Measurements from ENCODE around the gene CHST14.
A peak's percentile ranks its signal among the peaks of the same experiment; 100 is the strongest.

The CHST14 gene

DNA sequence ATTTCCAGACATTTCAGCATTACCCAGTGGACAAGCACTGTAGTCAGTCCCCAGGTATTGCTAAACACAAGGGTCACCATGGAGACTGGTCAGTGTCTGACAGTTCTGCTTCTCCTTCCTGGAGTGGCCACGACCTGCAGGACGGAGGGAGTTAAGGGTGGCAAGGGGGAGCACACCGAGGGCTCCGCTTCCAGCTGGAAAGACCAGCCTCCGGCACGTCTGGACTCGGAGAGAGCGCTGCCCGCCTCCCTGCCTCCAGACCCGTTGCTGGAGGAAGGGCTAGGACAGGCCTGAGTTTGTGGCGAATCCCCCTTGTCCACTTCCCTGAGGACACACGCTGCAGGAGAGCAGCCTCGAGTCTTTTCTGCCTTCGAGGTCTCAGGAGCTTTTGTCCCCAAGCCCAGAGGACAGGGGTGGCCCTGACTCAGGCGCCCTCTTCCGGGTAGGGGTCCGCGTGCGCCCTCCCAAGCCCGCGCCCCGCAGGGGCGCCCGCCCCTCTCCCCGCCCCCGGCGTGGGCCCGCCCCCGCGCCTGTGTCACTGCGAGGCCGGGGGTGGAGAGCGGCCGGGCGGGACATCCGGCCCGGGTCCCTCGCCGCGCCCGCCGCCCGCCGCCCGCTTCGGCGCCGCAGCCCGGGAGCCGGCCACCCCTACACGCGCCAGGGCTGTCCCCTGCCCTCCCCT lies at the start of gene CHST14:
Gene CHST14 (plus strand): TSS at position 562 of the 682 bp plus-strand sequence. CDS start 230 bp downstream, outside the sequence.
- DNase-seq: peak; percentile 68

DNA sequence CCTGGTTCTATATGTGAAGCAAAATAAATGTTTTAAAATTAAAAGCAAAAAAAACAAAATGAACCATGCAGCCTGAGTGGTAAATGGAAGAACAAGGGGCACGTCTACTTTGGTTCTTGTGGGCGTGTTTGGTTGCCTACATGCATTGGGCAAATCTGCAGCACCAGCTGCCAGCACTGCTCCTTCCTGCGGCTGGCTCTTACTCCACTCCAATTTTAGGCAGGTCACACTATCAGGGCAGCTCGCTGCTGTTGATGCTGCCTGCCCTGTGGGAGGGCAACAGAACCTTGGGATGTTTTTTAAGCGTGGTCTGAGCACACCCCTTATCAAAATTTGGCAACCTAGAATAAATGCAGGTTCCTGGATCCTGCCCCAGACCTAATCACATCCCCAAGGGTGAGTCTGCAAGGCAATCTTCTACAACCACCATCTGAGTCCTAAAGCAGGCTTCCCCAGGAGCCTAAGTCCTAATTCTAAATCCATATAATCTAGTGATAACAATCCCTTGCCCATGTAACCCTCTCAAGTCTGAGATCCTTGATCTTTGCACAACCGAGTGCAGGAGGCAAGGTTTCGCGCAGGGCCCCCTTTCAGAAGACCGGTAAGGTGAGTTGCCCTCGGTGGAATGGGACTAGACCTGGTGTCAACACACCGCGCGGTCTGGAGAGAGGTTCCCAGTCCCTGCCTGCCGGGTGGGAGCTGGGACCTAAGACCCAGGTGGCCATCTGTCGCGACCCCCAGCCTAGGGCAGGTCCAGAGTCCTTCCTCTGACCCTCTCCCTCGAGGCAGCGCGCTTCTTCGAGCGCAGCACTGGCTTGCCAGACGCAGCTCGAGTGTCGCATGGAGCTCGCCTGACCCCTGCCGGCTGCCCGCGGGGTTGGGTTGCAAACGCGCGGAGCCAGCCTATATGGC lies 49.3 kb upstream of the CHST14 start:
- peak; percentile 78 for DNase-seq

DNA sequence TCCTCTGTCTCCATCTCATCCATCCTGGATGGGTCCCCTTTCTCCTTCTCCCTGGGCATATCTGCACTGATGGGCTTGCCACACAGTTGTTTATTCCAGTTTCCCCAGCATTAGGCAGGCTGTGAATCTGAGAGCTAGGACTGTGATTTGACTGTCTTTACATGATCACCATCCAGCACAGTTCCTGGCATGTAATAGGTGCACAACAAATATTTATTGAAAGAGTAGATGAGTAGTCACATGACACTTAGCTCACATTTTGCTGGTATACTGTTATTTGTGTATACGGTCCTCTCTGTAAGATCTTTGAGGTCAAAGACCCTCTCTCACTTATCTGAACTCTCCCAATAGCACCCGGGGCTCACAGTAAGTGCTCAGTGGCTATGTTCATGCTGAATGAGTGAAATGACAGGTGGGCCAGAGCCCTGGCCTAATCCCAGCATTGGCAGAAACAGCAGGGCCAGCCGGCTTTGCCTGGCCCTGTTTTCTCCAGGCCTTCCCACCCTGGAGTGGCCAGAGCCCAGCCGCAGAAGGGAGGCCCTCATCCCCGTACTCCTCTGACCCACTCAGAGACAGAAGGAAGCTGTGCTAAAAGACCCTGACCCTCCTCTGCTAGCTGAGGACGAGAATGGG lies 46.2 kb upstream of the CHST14 start:
- DNase-seq: no peak

DNA sequence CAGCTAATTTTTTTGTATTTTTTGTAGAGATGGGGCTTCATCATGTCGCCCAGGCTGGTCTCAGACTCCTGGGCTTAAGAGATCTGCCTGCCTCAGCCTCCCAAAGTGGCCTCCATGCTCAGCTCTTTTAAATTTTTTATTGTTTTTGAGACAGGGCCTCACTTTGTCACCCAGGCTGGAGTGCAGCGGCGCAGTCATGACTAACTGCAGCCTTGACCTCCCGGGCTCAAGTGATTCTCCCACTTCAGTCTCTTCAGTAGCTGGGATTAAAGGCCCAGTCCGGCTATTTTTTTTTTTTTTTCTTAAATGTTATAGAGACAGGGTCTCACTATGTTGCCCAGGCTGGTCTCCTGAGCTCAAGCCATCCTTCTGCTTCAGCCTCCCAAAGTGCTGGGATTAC lies 45.1 kb upstream of the CHST14 start:
- no peak for DNase-seq

DNA sequence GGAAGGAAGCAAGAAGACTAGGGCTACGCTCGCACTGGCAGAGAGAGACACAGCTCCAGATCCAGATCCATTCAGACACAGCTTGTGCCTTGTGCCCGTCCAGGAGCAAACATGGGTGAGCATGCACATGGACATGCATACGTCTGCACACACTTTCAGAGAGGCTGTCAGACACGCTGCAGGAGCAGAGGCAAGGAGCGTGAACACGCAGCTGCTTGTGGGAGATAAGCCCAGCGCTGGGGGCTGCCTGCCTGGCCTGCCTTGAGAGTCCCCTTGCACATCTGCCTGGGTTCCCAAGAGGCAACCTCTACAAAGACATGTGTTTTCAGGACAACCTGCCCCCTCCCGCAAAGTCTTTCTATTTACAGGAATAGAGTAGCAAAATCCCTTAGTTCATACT lies 43.6 kb upstream of the CHST14 start:
- DNase-seq: no peak

- no peak for DNase-seq
Observed at GRCh38 chr15:40428185-40428584, 42.6 kb upstream of the CHST14 start.

GRCh38 chr15:40429068-40429710 lies 41.6 kb upstream of the CHST14 start:
- no peak for DNase-seq

- no peak for DNase-seq
Observed at GRCh38 chr15:40430271-40430805, 40.4 kb upstream of the CHST14 start.

DNA sequence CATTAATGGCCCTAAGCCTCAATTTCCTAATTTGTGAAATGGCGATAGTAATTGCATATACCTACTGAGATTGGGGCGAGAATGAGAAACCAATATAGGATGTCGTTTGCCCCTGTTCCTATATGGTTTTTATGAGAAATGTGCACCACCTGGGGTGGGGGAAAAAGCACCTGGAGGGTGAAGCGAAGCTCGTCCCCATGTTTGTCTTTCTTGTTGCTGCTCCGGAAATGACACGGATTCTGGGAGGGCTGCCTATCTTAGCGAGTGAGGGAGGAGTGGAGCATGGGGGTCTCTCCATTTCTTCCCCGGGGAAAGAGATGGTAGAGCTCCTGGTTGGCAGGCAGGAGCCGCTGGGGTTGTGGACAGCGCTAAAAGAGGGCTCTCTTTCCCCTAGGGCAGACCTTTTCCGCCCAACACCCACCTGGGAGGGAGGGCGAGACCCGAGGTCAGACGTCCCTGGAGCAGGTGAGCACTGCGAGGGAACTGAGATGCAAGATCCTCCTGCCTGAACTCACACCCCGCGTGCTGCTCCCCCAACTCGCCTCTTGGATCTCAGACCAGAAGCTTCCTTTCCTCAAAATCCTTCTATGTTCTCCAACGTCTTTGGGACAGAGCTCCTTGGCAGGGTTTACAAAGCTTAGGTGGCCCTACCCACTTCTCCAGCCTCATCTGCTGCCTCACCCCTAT lies 35.6 kb upstream of the CHST14 start:
- no peak for DNase-seq

DNA sequence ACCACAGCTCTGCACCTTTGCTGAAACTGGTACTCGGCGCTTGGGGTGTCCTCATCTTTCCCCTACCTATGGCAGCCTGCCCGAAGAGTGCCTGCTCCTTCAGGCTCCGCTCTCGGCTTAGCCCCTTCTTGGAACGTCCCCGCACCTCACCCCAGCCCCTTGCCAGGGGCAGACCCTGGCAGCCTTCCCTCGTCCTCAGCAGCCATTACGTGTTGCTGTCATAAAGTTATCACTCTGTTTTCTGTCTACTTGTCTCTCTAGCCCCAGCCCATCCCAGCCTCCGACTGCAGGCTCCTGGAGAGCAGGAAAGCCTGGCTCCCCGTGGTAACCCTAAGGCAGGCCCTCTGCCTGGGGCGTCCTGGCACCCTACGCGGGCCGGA lies 35.1 kb upstream of the CHST14 start:
- no peak for DNase-seq

GRCh38 chr15:40436116-40436891 lies 34.5 kb upstream of the CHST14 start:
- peak; percentile 17 for DNase-seq

- no peak for DNase-seq
Observed at GRCh38 chr15:40436892-40437751, 33.7 kb upstream of the CHST14 start.

GRCh38 chr15:40437752-40438687 lies 32.8 kb upstream of the CHST14 start:
- DNase-seq: no peak

GRCh38 chr15:40438712-40439111 lies 32.1 kb upstream of the CHST14 start:
- no peak for DNase-seq

- DNase-seq: no peak
Observed at GRCh38 chr15:40439461-40439959, 31.3 kb upstream of the CHST14 start.

- DNase-seq: peak; percentile 36
Observed at GRCh38 chr15:40439960-40440742, 30.6 kb upstream of the CHST14 start.

DNA sequence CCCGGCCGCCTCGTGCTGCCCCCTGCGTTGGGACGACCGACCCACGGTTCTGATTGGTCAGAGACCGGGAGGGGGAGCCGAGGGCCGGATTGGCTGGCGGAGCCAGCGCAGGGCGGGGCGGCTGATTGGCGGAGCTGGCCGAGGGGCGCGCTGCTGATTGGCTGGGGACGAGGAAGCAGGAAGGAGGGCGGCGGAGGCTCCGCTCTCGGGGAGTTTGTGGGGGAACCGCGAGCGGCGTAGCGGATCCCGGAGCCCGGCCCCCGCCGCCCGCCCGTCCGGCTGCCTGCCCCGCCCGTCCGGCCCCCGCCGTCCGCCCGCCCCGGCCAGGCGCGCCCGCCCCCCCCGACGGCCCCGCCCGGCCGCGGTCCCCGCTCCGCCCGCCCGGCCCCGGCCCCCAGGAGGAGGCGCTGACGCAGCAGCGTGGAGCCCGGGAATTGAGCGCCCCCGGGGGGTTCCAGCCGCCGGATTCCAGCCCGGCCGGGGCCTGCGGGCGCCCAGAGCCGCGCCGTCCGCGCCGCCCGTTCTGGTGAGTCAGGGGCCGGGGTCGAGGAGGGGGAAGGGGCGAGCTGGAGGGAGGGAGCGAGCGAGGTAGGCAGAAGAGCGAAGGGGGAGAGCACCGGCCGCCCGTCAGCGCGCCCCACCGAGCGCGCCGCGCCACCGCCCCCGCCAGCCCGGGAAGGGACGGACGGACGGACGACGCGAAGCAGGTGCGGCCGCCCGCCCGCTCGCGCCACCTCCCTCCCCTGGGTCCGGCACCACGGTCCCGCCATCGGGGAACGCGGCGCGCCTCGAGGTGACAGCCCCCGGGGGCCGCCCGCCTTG lies 29.8 kb upstream of the CHST14 start, which contains the start of gene BAHD1:
Gene BAHD1 (plus strand): TSS at position 211 of the 822 bp plus-strand sequence. CDS start 17,512 bp downstream, outside the sequence.
- DNase-seq: peak; percentile 96

All from CD4-positive, alpha-beta T cell treated with Interleukin-21 for 1 hour (primary cell).